ENCODE data around the gene SPTBN2.

Gene SPTBN2

GRCh38 chr11:66723693-66724092 is 5.3 kb downstream of the SPTBN2 start:
- DNase-seq, result no peak

- no peak for DNase-seq
Observed at GRCh38 chr11:66722745-66723651, 6.0 kb downstream of the SPTBN2 start.

- no peak for DNase-seq
Observed at GRCh38 chr11:66721939-66722338, 7.1 kb downstream of the SPTBN2 start.

- DNase-seq, result no peak
Observed at GRCh38 chr11:66720899-66721470, 8.0 kb downstream of the SPTBN2 start.

- DNase-seq, result peak; percentile 66
Observed at GRCh38 chr11:66720223-66720898, 8.7 kb downstream of the SPTBN2 start.

- no peak for DNase-seq
Observed at GRCh38 chr11:66719111-66719872, 9.7 kb downstream of the SPTBN2 start.

GRCh38 chr11:66718320-66718971 is 10.6 kb downstream of the SPTBN2 start:
- DNase-seq, result no peak

GRCh38 chr11:66717925-66718319 is 11.1 kb downstream of the SPTBN2 start:
- DNase-seq, result no peak

GRCh38 chr11:66716996-66717395 is 12.0 kb downstream of the SPTBN2 start:
- DNase-seq, result no peak

- no peak for DNase-seq
Observed at GRCh38 chr11:66715346-66716085, 13.5 kb downstream of the SPTBN2 start.

GRCh38 chr11:66713746-66714480 is 15.1 kb downstream of the SPTBN2 start:
- DNase-seq, result no peak

GRCh38 chr11:66710384-66710930 is 18.6 kb downstream of the SPTBN2 start:
- DNase-seq, result no peak

GRCh38 chr11:66708701-66709100 is 20.3 kb downstream of the SPTBN2 start:
- DNase-seq, result no peak

- DNase-seq, result no peak
Observed at GRCh38 chr11:66708094-66708493, 20.9 kb downstream of the SPTBN2 start.

- DNase-seq, result no peak
Observed at GRCh38 chr11:66707486-66707885, 21.5 kb downstream of the SPTBN2 start.

- DNase-seq, result no peak
Observed at GRCh38 chr11:66706989-66707388, 22.0 kb downstream of the SPTBN2 start.

GRCh38 chr11:66705587-66706335 is 23.3 kb downstream of the SPTBN2 start:
- DNase-seq, result no peak

- no peak for DNase-seq
Observed at GRCh38 chr11:66704659-66705360, 24.2 kb downstream of the SPTBN2 start.

All from NCI-H1092 (cell line).